GM23248 (cell line): Measurements from ENCODE around the gene C2CD2. TPM values are rescaled to one million over a fixed set of nuclear protein-coding genes. Genes with fewer than 3 reads are reported as not detected.

Experiments used
- DNase-seq: peaks from one replicate; pipeline ENCODE4 v3.0.0-alpha.2; 2015
- H2AFZ ChIP-seq: fragments of 200-600 bp; sonication (generic); 2 replicates; pipeline ENCODE4 v1.6.1; 2016; ENCODE audit warnings: antibody characterized with exemption
- H3F3A ChIP-seq: fragments of 200-600 bp; sonication (generic); 2 replicates; pipeline ENCODE4 v1.6.1; 2016; ENCODE audit warnings: mild to moderate bottlenecking, antibody characterized with exemption, mixed run types; ENCODE audit not compliant: insufficient read depth
- H3K27ac ChIP-seq: fragments of 200-600 bp; sonication (generic); 2 replicates; pipeline ENCODE4 v1.5.1; 2016; ENCODE audit warnings: mild to moderate bottlenecking
- H3K27me3 ChIP-seq: fragments of 200-600 bp; sonication (generic); replicated peaks from 2 replicates; pipeline ENCODE4 v1.6.1; 2016; ENCODE audit warnings: mild to moderate bottlenecking; ENCODE audit not compliant: insufficient read depth
- H3K36me3 ChIP-seq: fragments of 200-600 bp; sonication (generic); 2 replicates; pipeline ENCODE4 v1.6.1; 2016; ENCODE audit warnings: low read depth, mild to moderate bottlenecking
- H3K4me1 ChIP-seq: fragments of 200-600 bp; sonication (generic); 2 replicates; pipeline ENCODE4 v1.6.1; 2016; ENCODE audit warnings: mild to moderate bottlenecking; ENCODE audit not compliant: insufficient read depth
- H3K4me2 ChIP-seq: fragments of 200-600 bp; sonication (generic); one replicate; pipeline ENCODE4 v1.6.1; 2016; ENCODE audit warnings: mild to moderate bottlenecking; ENCODE audit not compliant: unreplicated experiment
- H3K4me3 ChIP-seq: fragments of 200-600 bp; sonication (generic); 2 replicates; pipeline ENCODE4 v1.5.1; 2016; ENCODE audit warnings: mild to moderate bottlenecking
- H3K79me2 ChIP-seq: fragments of 200-600 bp; sonication (generic); 2 replicates; pipeline ENCODE4 v1.6.1; 2016; ENCODE audit warnings: mild to moderate bottlenecking; ENCODE audit not compliant: insufficient read depth
- H3K9ac ChIP-seq: fragments of 200-600 bp; sonication (generic); 2 replicates; pipeline ENCODE4 v1.6.1; 2016; ENCODE audit warnings: mild to moderate bottlenecking
- H3K9me2 ChIP-seq: fragments of 200-600 bp; sonication (generic); 2 replicates; pipeline ENCODE4 v1.6.1; 2016; ENCODE audit warnings: mixed run types, mild to moderate bottlenecking, moderate library complexity; ENCODE audit not compliant: insufficient read depth
- H3K9me3 ChIP-seq: fragments of 200-600 bp; sonication (generic); one replicate; pipeline ENCODE4 v1.6.1; 2017; ENCODE audit warnings: low read depth
- H4K20me1 ChIP-seq: fragments of 200-600 bp; sonication (generic); 2 replicates; pipeline ENCODE4 v1.6.0; 2016; ENCODE audit not compliant: insufficient read depth
- EZH2 ChIP-seq: fragments of 200-600 bp; sonication (generic); IDR thresholded peaks from 2 replicates; pipeline ENCODE4 v1.6.1; 2018; ENCODE audit warnings: antibody characterized with exemption, mild to moderate bottlenecking; ENCODE audit not compliant: insufficient read depth, poor library complexity, severe bottlenecking
- EZH2phosphoT487 ChIP-seq: fragments of 200-600 bp; sonication (generic); IDR thresholded peaks from 2 replicates; pipeline ENCODE4 v1.6.1; 2018; ENCODE audit warnings: antibody characterized with exemption, moderate library complexity, mild to moderate bottlenecking, low read depth; ENCODE audit not compliant: insufficient read depth
- WGBS, 2 experiments: methylation state at CpG; one replicate each; pipeline ENCODE4 v1.1.6; 2015 to 2017; ENCODE audit warnings: low lambda C conversion rate in 2 of 2, low coverage in 1 of 2; ENCODE audit errors: missing lambda C conversion rate in 2 of 2; 5-methylcytosine and 5-hydroxymethylcytosine counted together
- in situ Hi-C: fragments of 300-500 bp; cut with MboI; formaldehyde crosslinking; loops from 2 replicates; pipeline ENCODE4 v1.15.0; 2020
- polyA plus RNA-seq: library from polyadenylated mRNA; unstranded; fragments of >200 nt; fragmentation: Nextera tagmentation; extraction: Ambion mirVana; gene quantifications from 2 replicates; pipeline ENCODE4 v1.2.1, GENCODE V29; 2016
- total RNA-seq: library from RNA; depleted of rRNA; stranded (reverse); fragments of >200 nt; shearing (Covaris generic); gene quantifications from 2 replicates; pipeline ENCODE4 v1.2.3, GENCODE V29; 2014

The C2CD2 gene
- total and polyA plus RNA-seq, 2 experiments from 2014 or later = 7.6 to 12.2 TPM

GRCh38 chr21:41840880-41841279, 112.9 kb downstream of the C2CD2 start:
- H3K27ac ChIP-seq = no peak overlapping the region
- in situ Hi-C loops = no loop called here
- no peaks in the 10 kb centered on the region for H3K9me2 ChIP-seq
- no peak overlapping the region for H3K9ac ChIP-seq
- H3K27me3 ChIP-seq = no peaks in the 10 kb centered on the region
- TF ChIP-seq EZH2 (no peak), EZH2phosphoT487 (no peak)
- H3K9me3 ChIP-seq = peaks cover 8% of the 10 kb centered on the region
- no peak overlapping the region for H3K4me2 ChIP-seq
- H3K36me3 ChIP-seq = peaks cover 11% of the 10 kb centered on the region; the same call in 1 of the 2 replicates
- no peak overlapping the region for H2AFZ ChIP-seq
- WGBS, 2 experiments = 93 to 96% methylated on average over 1 of the region's 1 CpG
- no peak for DNase-seq
- no peak overlapping the region for H3K4me3 ChIP-seq
- no peaks in the 10 kb centered on the region for H3F3A ChIP-seq
- H3K4me1 ChIP-seq = no peaks in the 10 kb centered on the region
- no peaks in the 10 kb centered on the region for H3K79me2 ChIP-seq
- H4K20me1 ChIP-seq = no peaks in the 10 kb centered on the region; the same call in 1 of the 2 replicates

- peaks cover 11% of the 10 kb centered on the region; the same call in 1 of the 2 replicates for H3K36me3 ChIP-seq
- WGBS, 2 experiments = 68 to 69% methylated on average over 18 to 21 of the region's 21 CpGs
- H3K9me2 ChIP-seq = no peaks in the 10 kb centered on the region
- peaks cover 8% of the 10 kb centered on the region for H3K9me3 ChIP-seq
- no peak overlapping the region for H2AFZ ChIP-seq
- no peak overlapping the region for H3K4me2 ChIP-seq
- H4K20me1 ChIP-seq = no peaks in the 10 kb centered on the region; the same call in 1 of the 2 replicates
- no peak overlapping the region for H3K4me3 ChIP-seq
- no peaks in the 10 kb centered on the region for H3F3A ChIP-seq
- H3K27me3 ChIP-seq = no peaks in the 10 kb centered on the region
- no peak overlapping the region for H3K9ac ChIP-seq
- TF ChIP-seq EZH2phosphoT487 (no peak), EZH2 (no peak)
- DNase-seq = no peak
- no peaks in the 10 kb centered on the region for H3K79me2 ChIP-seq
- no peaks in the 10 kb centered on the region for H3K4me1 ChIP-seq
- H3K27ac ChIP-seq = no peak overlapping the region
- in situ Hi-C loops = no loop called here
Observed at GRCh38 chr21:41839387-41840000, 114.3 kb downstream of the C2CD2 start.

GRCh38 chr21:41837756-41838297, 116.0 kb downstream of the C2CD2 start:
- H4K20me1 ChIP-seq = no peaks in the 10 kb centered on the region; the same call in 1 of the 2 replicates
- peaks cover 11% of the 10 kb centered on the region; the same call in 1 of the 2 replicates for H3K36me3 ChIP-seq
- no peaks in the 10 kb centered on the region for H3K9me2 ChIP-seq
- no peaks in the 10 kb centered on the region for H3K4me1 ChIP-seq
- WGBS, 2 experiments = 92 to 94% methylated on average over 7 of the region's 7 CpGs
- no peaks in the 10 kb centered on the region for H3K27me3 ChIP-seq
- DNase-seq = no peak
- H3K27ac ChIP-seq = no peak overlapping the region
- no peak overlapping the region for H2AFZ ChIP-seq
- in situ Hi-C loops = no loop called here
- no peak overlapping the region for H3K4me2 ChIP-seq
- H3K4me3 ChIP-seq = no peak overlapping the region
- no peak overlapping the region for H3K9ac ChIP-seq
- H3F3A ChIP-seq = no peaks in the 10 kb centered on the region
- no peak for TF ChIP-seq EZH2phosphoT487
- no peak for TF ChIP-seq EZH2
- no peaks in the 10 kb centered on the region for H3K79me2 ChIP-seq
- H3K9me3 ChIP-seq = peaks cover 8% of the 10 kb centered on the region

GRCh38 chr21:41836166-41837015, 117.4 kb downstream of the C2CD2 start:
- no peak for TF ChIP-seq EZH2
- TF ChIP-seq EZH2phosphoT487 = no peak
- Histone ChIP-seq H3K27me3 (no peaks in the 10 kb centered on the region), H3K36me3 (peaks cover 11% of the 10 kb centered on the region; the same call in 1 of the 2 replicates), H3K9me2 (no peaks in the 10 kb centered on the region), H3F3A (no peaks in the 10 kb centered on the region), H3K27ac (no peak overlapping the region), H3K9me3 (peaks cover 8% of the 10 kb centered on the region), H2AFZ (no peak overlapping the region), H3K79me2 (no peaks in the 10 kb centered on the region), H4K20me1 (no peaks in the 10 kb centered on the region), H3K4me1 (no peaks in the 10 kb centered on the region), H3K9ac (no peak overlapping the region), H3K4me3 (no peak overlapping the region), H3K4me2 (no peak overlapping the region)
- WGBS, 2 experiments = 94% methylated on average over 25 to 32 of the region's 32 CpGs
- no peak for DNase-seq
- in situ Hi-C loops = no loop called here
